Spleen (tissue), 11 donors: ENCODE results near the gene COL4A2. TPM values are rescaled to one million over a fixed set of nuclear protein-coding genes. Genes with fewer than 3 reads are reported as not detected.

Experiments
- DNase-seq: peaks from one replicate; pipeline ENCODE4 v3.0.0-alpha.2; 2020
- H3K27ac ChIP-seq, 8 donors: fragments of 200-600 bp; sonication (generic) in 7 of 8; 1 replicate in 4 of 8; 2 replicates in 4 of 8; pipeline versions ENCODE4 v1.5.0 to v1.8.0; 2016 to 2021; ENCODE audit warnings: inconsistent platforms in 4 of 8, mild to moderate bottlenecking in 4 of 8, moderate library complexity in 1 of 8
- H3K27me3 ChIP-seq, 7 donors: fragments of 200-600 bp; sonication (generic) in 6 of 7; replicated peaks in 1 of 7; 1 replicate in 4 of 7; 2 replicates in 3 of 7; pipeline versions ENCODE4 v1.5.0 to v1.8.0; 2016 to 2021; ENCODE audit warnings: inconsistent platforms in 3 of 7, mild to moderate bottlenecking in 1 of 7
- H3K36me3 ChIP-seq, 6 donors: fragments of 200-600 bp; sonication (generic) in 5 of 6; 1 replicate in 4 of 6; 2 replicates in 2 of 6; pipeline versions ENCODE4 v1.5.0 to v1.8.0; 2016 to 2021; ENCODE audit warnings: inconsistent platforms in 2 of 6
- H3K4me1 ChIP-seq, 6 donors: fragments of 200-600 bp; sonication (generic) in 5 of 6; 1 replicate in 3 of 6; 2 replicates in 3 of 6; pipeline versions ENCODE4 v1.5.0 to v1.8.0; 2016 to 2021; ENCODE audit warnings: inconsistent platforms in 3 of 6
- H3K4me3 ChIP-seq, 8 donors: fragments of 200-600 bp; sonication (generic) in 7 of 8; 1 replicate in 4 of 8; 2 replicates in 4 of 8; pipeline versions ENCODE4 v1.5.0 to v1.8.0; 2016 to 2021; ENCODE audit warnings: inconsistent platforms in 4 of 8, mild to moderate bottlenecking in 4 of 8, moderate library complexity in 2 of 8
- H3K9me3 ChIP-seq, 8 donors: fragments of 200-600 bp; sonication (generic) in 7 of 8; 1 replicate in 4 of 8; 2 replicates in 4 of 8; pipeline versions ENCODE4 v1.5.0 to v1.8.0; 2016 to 2021; ENCODE audit warnings: inconsistent platforms in 4 of 8
- CTCF ChIP-seq, 11 experiments: fragments of 200-600 bp in 7 of 11; fragments of 450-650 bp in 4 of 11; sonication (generic) in 4 of 11; IDR thresholded peaks in 8 of 11; conservative IDR thresholded peaks in 3 of 11; 1 replicate in 7 of 11; 2 replicates in 4 of 11; pipeline versions ENCODE4 v1.4.0 to v1.8.0; 2016 to 2021; ENCODE audit warnings: antibody characterized with exemption in 11 of 11, inconsistent platforms in 4 of 11, mild to moderate bottlenecking in 1 of 11
- POLR2A ChIP-seq, 3 donors: fragments of 450-650 bp; IDR thresholded peaks; one replicate each; pipeline ENCODE4 v1.5.1; 2017; ENCODE audit warnings: antibody characterized with exemption in 3 of 3, mild to moderate bottlenecking in 1 of 3
- POLR2AphosphoS5 ChIP-seq, 3 donors: sonication (generic); formaldehyde crosslinking; IDR thresholded peaks; one replicate each; pipeline ENCODE4 v1.5.1; 2017; ENCODE audit warnings: antibody characterized with exemption in 3 of 3
- WGBS, 5 donors: extraction: QIAGEN DNeasy Blood & Tissue Kit in 3 of 5; methylation state at CpG; one replicate each; pipeline versions ENCODE4 v1.1.5 to v1.1.7; 2013 to 2018; 5-methylcytosine and 5-hydroxymethylcytosine counted together
- intact Hi-C: fragments of 100-400 bp; cut with DNase I; formaldehyde crosslinking; loops from one replicate; pipeline ENCODE4 v1.15.0; 2023; ENCODE audit warnings: low total_unique reads
- polyA plus RNA-seq, 3 donors: library from polyadenylated mRNA; stranded (reverse); fragments of 200-250 nt; gene quantifications; one replicate each; pipeline ENCODE4 v1.2.1, GENCODE V29; 2013
- total RNA-seq, 7 donors: library from RNA; depleted of rRNA in 3 of 7; stranded (reverse); fragments of >200 nt in 3 of 7; fragmentation: NEBNext Ultra II Directional in 4 of 7; extraction: Animal tissue kit (Norgen Biotek cat#: 25700) in 4 of 7; gene quantifications; one replicate each; pipeline versions ENCODE4 v1.1.0 to v1.2.1, GENCODE V29; 2016 to 2021
- donor health status: healthy with polysubstance abuse.
- donor health status: DM: no; HTN: no; CAD: no; lungs with moderate emphysema.
- donor health status: DM: no; HTN: no; CAD: no.
- donor health status: Bipolar disorder and iron deficiency.
- donor health status: healthy.
- donor health status: DM: no; HTN: no; CAD: no.
- donor health status: DM: yes; HTN: yes; CAD: no.

Gene COL4A2
- total and polyA plus RNA-seq, 10 donors: 52.6 to 712 (median 337) TPM

GRCh38 chr13:110430391-110431336, 123.6 kb downstream of the COL4A2 start:
- no peak for DNase-seq
- Histone ChIP-seq H3K4me3 (no peak overlapping the region), H3K27me3 (peaks cover 0 to 12% (median 0%) of the 10 kb centered on the region in 7 donors), H3K27ac (peak overlapping the region in 3 of 8 donors; percentile 8 to 64 (median 44)), H3K36me3 (peaks cover 0 to 42% (median 0%) of the 10 kb centered on the region in 6 donors), H3K4me1 (peaks cover 0 to 37% (median 6%) of the 10 kb centered on the region in 6 donors), H3K9me3 (no peaks in the 10 kb centered on the region)
- no peak for TF ChIP-seq POLR2AphosphoS5 (IDR thresholded peaks at IDR 0.05)
- intact Hi-C loops: no loop called here
- WGBS, 5 donors: 90 to 93% (median 92%) methylated on average over 13 of the region's 13 CpGs

- WGBS, 5 donors: 74 to 82% (median 76%) methylated on average over 13 of the region's 13 CpGs
Measured at GRCh38 chr13:110431425-110432294, 124.6 kb downstream of the COL4A2 start.

GRCh38 chr13:110432522-110432921, 125.4 kb downstream of the COL4A2 start:
- 70 to 85% (median 74%) methylated on average over 3 of the region's 3 CpGs for WGBS, 5 donors
- intact Hi-C loops: no loop called here

More at GRCh38 chr13:110431425-110432294, 124.6 kb downstream of the COL4A2 start:
- peaks cover 0 to 46% (median 0%) of the 10 kb centered on the region in 6 donors for H3K36me3 ChIP-seq
- H3K4me1 ChIP-seq: peaks cover 0 to 37% (median 6%) of the 10 kb centered on the region in 6 donors
- DNase-seq: no peak
- peaks cover 0 to 11% (median 0%) of the 10 kb centered on the region in 7 donors for H3K27me3 ChIP-seq
- intact Hi-C loops: no loop called here
- H3K9me3 ChIP-seq: no peaks in the 10 kb centered on the region
- no peak overlapping the region for H3K4me3 ChIP-seq
- TF ChIP-seq POLR2AphosphoS5 (IDR thresholded peaks at IDR 0.05) (peak in 2 of 3 donors; percentile 26 to 59), POLR2A (IDR thresholded peaks at IDR 0.05) (no peak), CTCF (IDR thresholded peaks at IDR 0.05 in 8 of 11, conservative IDR thresholded peaks at IDR 0.05 in 3 of 11) (no peak)
- peak overlapping the region in 5 of 8 donors; percentile 35 to 64 (median 44) for H3K27ac ChIP-seq

More at GRCh38 chr13:110432522-110432921, 125.4 kb downstream of the COL4A2 start:
- TF ChIP-seq POLR2A (IDR thresholded peaks at IDR 0.05) (no peak), CTCF (IDR thresholded peaks at IDR 0.05 in 8 of 11, conservative IDR thresholded peaks at IDR 0.05 in 3 of 11) (no peak), POLR2AphosphoS5 (IDR thresholded peaks at IDR 0.05) (no peak)
- Histone ChIP-seq H3K36me3 (peaks cover 0 to 54% (median 0%) of the 10 kb centered on the region in 6 donors), H3K4me3 (no peak overlapping the region), H3K27ac (peak overlapping the region in 7 of 8 donors; percentile 22 to 64 (median 44)), H3K27me3 (peaks cover 0 to 11% (median 0%) of the 10 kb centered on the region in 7 donors), H3K4me1 (peaks cover 0 to 36% (median 6%) of the 10 kb centered on the region in 6 donors), H3K9me3 (no peaks in the 10 kb centered on the region)
- DNase-seq: no peak
